ENCODE data around the gene SP110.
"Not testable (repeated sequence)": the region's sequence is repeated elsewhere in the genome, so short reads cannot be mapped to it uniquely, and the experiment has no call there.

The SP110 gene

DNA sequence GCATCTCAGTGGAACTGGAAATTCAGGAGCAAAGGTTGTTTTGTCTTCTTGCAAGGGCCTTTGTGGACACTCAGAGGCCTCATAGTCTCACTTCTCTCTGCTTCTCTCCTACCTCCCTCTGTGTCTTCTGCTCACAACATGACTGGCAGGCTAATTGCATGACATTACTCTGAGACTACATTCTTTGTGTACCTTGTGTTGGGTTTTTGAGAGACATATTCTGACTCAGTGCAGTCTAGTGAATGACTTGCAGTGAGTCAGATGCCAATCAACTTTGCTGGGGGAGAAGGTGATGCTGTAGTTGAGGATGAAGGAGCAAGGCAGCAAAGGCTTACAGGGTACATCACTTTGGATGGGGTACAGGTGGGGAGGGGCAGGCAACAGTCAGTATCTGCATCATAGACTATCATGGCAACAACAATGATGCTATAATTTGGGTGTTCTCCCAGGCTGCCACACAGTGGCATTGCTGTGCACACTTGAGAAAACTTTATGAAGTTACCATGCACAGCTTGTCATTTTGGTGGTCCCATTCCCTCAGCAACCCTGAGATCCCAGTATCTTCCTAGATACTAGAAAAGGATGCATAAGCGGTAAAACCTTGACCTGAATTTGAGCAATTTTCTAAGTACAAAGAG is 81.8 kb downstream of the SP110 start:
- DNase-seq (ENCODE audit: insufficient read length, low spot score) = no peak
- FAIRE-seq = no peak
- no peak for TF ChIP-seq POLR2A (IDR thresholded peaks at IDR 0.05; ENCODE audit: low read depth, low read length)

- DNase-seq (ENCODE audit: insufficient read length, low spot score) (no peak), FAIRE-seq (no peak)
- no peak for TF ChIP-seq POLR2A (IDR thresholded peaks at IDR 0.05; ENCODE audit: low read depth, low read length)
Measured at GRCh38 chr2:230135130-230135525, 84.7 kb downstream of the SP110 start.

GRCh38 chr2:230134496-230135129 is 85.2 kb downstream of the SP110 start:
- DNase-seq (ENCODE audit: insufficient read length, low spot score) (peak; percentile 37), FAIRE-seq (no peak)
- no peak for TF ChIP-seq POLR2A (IDR thresholded peaks at IDR 0.05; ENCODE audit: low read depth, low read length)

DNA sequence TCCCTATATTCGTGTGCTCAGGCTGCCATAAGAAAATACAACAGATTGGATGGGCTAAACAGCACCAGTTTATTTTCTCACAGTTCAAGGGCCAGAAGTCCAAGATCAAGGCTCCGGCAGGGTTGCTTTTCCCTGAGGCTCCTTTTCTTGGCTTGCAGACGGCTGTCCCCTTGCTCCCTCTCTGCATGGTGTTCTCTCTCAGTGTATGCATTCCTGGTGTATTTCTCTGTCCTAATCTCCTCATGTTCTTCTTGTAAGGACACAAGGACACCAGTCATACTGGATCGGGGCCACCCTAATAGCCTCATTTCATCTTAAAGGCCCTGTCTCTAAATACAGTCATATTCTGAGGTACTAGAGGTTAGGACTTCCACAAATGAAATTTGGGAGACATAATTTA is 88.4 kb downstream of the SP110 start:
- TF ChIP-seq POLR2A (IDR thresholded peaks at IDR 0.05; ENCODE audit: low read depth, low read length) = no peak
- FAIRE-seq = no peak
- no peak for DNase-seq (ENCODE audit: insufficient read length, low spot score)

- TF ChIP-seq POLR2A (IDR thresholded peaks at IDR 0.05; ENCODE audit: low read depth, low read length) = no peak
- FAIRE-seq (peak; percentile 94), DNase-seq (ENCODE audit: insufficient read length, low spot score) (peak; percentile 67)
Measured at GRCh38 chr2:230130668-230131364, 89.0 kb downstream of the SP110 start.

DNA sequence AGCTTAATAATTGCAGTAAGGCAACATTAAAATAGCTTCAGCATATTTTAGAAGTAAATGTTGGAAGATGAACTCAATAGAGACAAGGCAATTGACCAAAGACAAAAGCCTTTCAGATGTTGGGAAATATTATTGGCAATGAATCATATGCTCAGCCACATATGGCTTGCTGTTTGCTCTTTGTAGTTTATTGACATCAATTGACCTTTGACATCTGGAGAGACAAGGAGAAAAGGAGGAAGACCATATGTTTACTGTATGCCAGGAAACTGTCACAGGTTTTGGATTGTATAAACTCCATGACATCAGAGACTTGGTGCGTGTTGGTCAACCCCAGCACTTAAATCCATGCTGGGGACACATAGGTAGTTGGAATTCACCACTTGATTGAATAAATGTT is 90.4 kb downstream of the SP110 start:
- TF ChIP-seq POLR2A (IDR thresholded peaks at IDR 0.05; ENCODE audit: low read depth, low read length) = no peak
- DNase-seq (ENCODE audit: insufficient read length, low spot score) = no peak
- no peak for FAIRE-seq

- FAIRE-seq = no peak
- TF ChIP-seq POLR2A (IDR thresholded peaks at IDR 0.05; ENCODE audit: low read depth, low read length) = no peak
- DNase-seq (ENCODE audit: insufficient read length, low spot score) = no peak
Measured at GRCh38 chr2:230128623-230129342, 91.0 kb downstream of the SP110 start.

DNA sequence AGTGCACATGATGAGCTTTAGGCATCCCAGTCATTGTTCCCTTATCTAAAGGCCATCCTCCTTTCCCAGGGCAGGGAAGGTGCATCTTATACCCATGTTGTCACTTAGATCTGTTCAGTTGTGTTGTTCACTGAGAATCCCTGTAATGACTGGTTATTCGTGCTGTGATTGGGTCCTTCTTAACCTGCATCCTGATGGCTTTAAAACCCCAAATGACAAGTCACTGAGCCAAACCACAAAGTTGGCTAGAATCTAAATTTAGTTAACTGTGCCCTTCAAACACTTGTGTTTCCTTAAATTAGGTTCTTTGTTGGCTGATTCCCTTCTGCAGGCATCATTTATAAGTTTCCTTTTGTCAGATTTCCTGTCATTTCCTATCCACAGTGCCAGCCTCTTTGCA is 92.6 kb downstream of the SP110 start:
- FAIRE-seq (no peak), DNase-seq (ENCODE audit: insufficient read length, low spot score) (no peak)
- TF ChIP-seq POLR2A (IDR thresholded peaks at IDR 0.05; ENCODE audit: low read depth, low read length) = no peak

GRCh38 chr2:230124757-230125431 is 94.9 kb downstream of the SP110 start:
- no peak for DNase-seq (ENCODE audit: insufficient read length, low spot score)
- FAIRE-seq = no peak
- TF ChIP-seq POLR2A (IDR thresholded peaks at IDR 0.05; ENCODE audit: low read depth, low read length) = no peak

DNA sequence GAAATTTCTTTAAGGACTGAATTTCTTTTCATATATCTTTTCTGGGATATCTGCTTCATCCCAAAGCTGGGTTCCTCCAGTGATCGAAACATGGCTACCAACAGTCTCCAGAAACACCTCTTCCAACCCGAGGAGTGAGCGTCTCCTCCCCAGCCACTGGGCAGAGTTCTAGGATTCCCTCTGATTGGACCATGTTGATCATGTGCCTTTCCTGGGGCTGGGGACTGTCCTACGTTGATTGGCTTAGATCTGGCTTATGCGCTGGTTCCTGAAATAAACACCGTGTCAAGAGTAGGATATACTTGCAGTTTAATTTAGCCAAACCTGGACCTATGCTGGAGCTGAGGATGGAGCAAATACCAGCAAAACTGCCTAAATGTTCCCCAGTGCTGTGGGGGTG is 95.5 kb downstream of the SP110 start:
- DNase-seq (ENCODE audit: insufficient read length, low spot score) (no peak), FAIRE-seq (no peak)
- TF ChIP-seq POLR2A (IDR thresholded peaks at IDR 0.05; ENCODE audit: low read depth, low read length) = no peak

DNA sequence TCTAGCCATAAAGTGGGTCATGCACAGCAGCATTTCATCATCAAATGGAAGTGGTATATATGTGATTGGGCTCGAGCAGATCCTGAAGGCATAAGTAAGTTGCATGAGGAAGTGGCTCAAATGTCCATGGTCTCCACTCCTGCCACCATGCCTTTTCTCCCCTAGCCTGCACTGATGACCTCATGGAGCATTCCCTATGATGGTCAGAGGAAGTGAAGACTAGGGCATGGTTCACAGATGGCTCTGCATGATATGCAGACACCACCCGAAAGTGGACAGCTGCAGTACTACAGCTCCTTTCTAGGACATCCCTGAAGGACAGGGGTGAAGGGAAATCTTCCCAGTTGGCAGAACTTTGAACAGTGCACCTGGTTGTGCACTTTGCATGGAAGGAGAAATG is 99.4 kb downstream of the SP110 start:
- not testable (repeated sequence) for FAIRE-seq; DNase-seq (ENCODE audit: insufficient read length, low spot score)

GRCh38 chr2:230119827-230120226 is 100.0 kb downstream of the SP110 start:
- DNase-seq (ENCODE audit: insufficient read length, low spot score); FAIRE-seq: not testable (repeated sequence)

Measured in H54 (cell line).